BJ (cell line): Measurements from ENCODE around the gene CRADD. TPM values are rescaled to one million over a fixed set of nuclear protein-coding genes. Genes with fewer than 3 reads are reported as not detected.
A peak's percentile ranks its signal among the peaks of the same experiment; 100 is the strongest.

Source experiments
- CTCF ChIA-PET: fragments of 350-600 bp; formaldehyde crosslinking; extraction: SDS; loops from one replicate; lab custom pipeline; 2021; ENCODE audit warnings: antibody characterized with exemption, inconsistent platforms; lab: Yijun Ruan, JAX
- POLR2A ChIA-PET: fragments of 300-600 bp; sonication (Branson Sonifier 250); formaldehyde crosslinking; extraction: SDS; loops from one replicate; lab custom pipeline; 2021; ENCODE audit warnings: antibody characterized with exemption; lab: Charles Lee
- DNase-seq: peaks from one replicate; pipeline ENCODE4 v3.0.0-alpha.2; 2011; ENCODE audit warnings: low read depth
- H3K27me3 ChIP-seq: 2 replicates; pipeline ENCODE4 v1.6.0; 2011; ENCODE audit warnings: low read length; ENCODE audit not compliant: control insufficient read depth, insufficient read depth
- H3K36me3 ChIP-seq: 2 replicates; pipeline ENCODE4 v1.5.1; 2011; ENCODE audit warnings: low read length; ENCODE audit not compliant: control insufficient read depth, insufficient read depth
- H3K4me3 ChIP-seq: 2 replicates; pipeline ENCODE4 v1.5.1; 2011; ENCODE audit warnings: low read depth, mild to moderate bottlenecking, control low read depth, low read length
- polyA minus RNA-seq: library from RNA; depleted of rRNA, polyadenylated mRNA; stranded (reverse); fragments of >200 nt; gene quantifications from 2 replicates; pipeline ENCODE4 v1.2.3, GENCODE V29; 2011; rRNA and poly(A)+ RNA removed
- polyA plus RNA-seq: library from polyadenylated mRNA; depleted of rRNA; stranded (reverse); fragments of >200 nt; gene quantifications from 2 replicates; pipeline ENCODE4 v1.2.3, GENCODE V29; 2011; rRNA removed
- TF ChIP-seq, protein P1 (sequence below): IDR thresholded peaks from 2 replicates; pipeline ENCODE4 v1.5.1; 2011; ENCODE audit warnings: low read depth, mild to moderate bottlenecking, control low read depth, inconsistent platforms, low read length, moderate library complexity; ENCODE audit not compliant: insufficient read depth

CRADD gene
- polyA plus RNA-seq (16.6 and 17.0 TPM in 2 replicates), polyA minus RNA-seq (6.0 and 9.7 TPM in 2 replicates)

GRCh38 chr12:93677195-93678064 lies at the start of gene CRADD:
CRADD (plus strand) TSS chr12:93677375.
- CTCF ChIA-PET, result interaction anchor here (0.5 kb wide), 1 partner anchor 175 kb away, joined by 3 read pairs; no protein-coding TSS in a partner anchor
- Histone ChIP-seq H3K4me3 (peak within 1 kb of the TSS; percentile 55), H3K27me3 (no peaks in the 10 kb centered on the region), H3K36me3 (no peaks in the 10 kb centered on the region)
- peak; percentile 89 for DNase-seq
- TF ChIP-seq, protein P1, sequence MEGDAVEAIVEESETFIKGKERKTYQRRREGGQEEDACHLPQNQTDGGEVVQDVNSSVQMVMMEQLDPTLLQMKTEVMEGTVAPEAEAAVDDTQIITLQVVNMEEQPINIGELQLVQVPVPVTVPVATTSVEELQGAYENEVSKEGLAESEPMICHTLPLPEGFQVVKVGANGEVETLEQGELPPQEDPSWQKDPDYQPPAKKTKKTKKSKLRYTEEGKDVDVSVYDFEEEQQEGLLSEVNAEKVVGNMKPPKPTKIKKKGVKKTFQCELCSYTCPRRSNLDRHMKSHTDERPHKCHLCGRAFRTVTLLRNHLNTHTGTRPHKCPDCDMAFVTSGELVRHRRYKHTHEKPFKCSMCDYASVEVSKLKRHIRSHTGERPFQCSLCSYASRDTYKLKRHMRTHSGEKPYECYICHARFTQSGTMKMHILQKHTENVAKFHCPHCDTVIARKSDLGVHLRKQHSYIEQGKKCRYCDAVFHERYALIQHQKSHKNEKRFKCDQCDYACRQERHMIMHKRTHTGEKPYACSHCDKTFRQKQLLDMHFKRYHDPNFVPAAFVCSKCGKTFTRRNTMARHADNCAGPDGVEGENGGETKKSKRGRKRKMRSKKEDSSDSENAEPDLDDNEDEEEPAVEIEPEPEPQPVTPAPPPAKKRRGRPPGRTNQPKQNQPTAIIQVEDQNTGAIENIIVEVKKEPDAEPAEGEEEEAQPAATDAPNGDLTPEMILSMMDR, result no peak
- POLR2A ChIA-PET, result no interaction called here

DNA sequence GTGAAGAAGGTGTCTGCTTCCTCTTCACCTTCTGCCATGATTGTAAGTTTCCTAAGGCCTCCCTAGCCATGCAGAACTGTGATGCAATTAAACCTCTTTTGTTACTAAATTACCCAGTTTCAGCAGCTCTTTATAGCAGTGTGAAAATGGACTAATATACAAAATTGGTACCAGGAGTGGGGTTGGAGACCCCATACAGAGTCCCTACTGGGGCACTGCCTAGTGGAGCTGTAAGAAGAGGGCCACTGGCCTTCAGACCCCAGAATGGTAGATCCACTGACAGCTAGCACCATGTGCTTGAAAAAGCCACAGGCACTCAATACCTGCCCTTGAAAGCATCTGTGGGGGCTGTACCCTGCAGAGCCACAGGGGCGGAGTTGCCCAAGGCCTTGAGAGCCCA lies 44.8 kb upstream of the CRADD start:
- ChIA-PET CTCF (no interaction called here), POLR2A (no interaction called here)
- TF ChIP-seq, protein P1, result no peak
- Histone ChIP-seq H3K4me3 (no peak overlapping the region), H3K36me3 (no peaks in the 10 kb centered on the region), H3K27me3 (no peaks in the 10 kb centered on the region)
- DNase-seq, result no peak

DNA sequence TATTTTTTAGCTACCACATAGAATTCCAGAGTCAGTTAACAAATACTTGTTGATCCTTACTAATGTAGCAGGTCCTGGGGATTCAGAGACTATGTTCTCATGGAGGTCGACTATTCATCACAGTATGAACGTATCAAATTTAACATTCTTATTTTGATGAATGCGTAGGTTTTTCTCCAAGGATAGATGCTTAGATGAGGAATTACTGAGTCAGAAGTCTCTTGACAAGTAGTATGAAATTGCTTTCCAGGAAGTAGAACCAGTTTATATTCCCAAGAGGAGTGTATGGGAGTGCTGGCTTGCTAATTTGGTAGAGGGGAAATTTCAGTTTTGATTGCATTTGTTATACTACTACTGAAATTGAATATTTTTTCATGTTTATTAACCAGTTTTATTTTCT lies 42.8 kb upstream of the CRADD start:
- Histone ChIP-seq H3K36me3 (no peaks in the 10 kb centered on the region), H3K4me3 (no peak overlapping the region), H3K27me3 (no peaks in the 10 kb centered on the region)
- ChIA-PET CTCF (no interaction called here), POLR2A (no interaction called here)
- no peak for DNase-seq
- TF ChIP-seq, protein P1, result no peak

DNA sequence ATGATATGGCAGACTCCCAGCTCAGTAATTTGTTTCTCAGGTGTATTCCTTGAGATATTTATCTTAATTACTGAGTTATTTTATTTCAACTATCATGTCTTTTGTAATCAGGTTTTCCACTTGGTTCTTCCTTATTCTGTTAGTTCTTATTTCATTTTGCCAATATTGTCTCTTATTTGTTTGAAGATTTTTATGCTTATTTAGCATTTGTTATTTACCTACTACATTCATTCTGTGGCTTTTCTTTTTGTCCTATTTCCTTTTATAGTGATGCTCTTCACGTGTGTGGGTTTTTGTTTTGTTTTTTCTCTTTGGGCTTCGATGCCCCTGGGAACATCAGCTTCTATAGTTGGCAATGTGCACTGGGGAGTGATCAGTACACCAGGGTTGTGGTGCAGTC lies 40.5 kb upstream of the CRADD start:
- no peak for DNase-seq
- POLR2A ChIA-PET, result no interaction called here
- Histone ChIP-seq H3K27me3 (no peaks in the 10 kb centered on the region), H3K4me3 (no peak overlapping the region), H3K36me3 (no peaks in the 10 kb centered on the region)
- TF ChIP-seq, protein P1, result no peak
- CTCF ChIA-PET, result no interaction called here

GRCh38 chr12:93638095-93638494 lies 39.1 kb upstream of the CRADD start:
- TF ChIP-seq, protein P1, result no peak
- Histone ChIP-seq H3K4me3 (no peak overlapping the region), H3K36me3 (no peaks in the 10 kb centered on the region), H3K27me3 (no peaks in the 10 kb centered on the region)
- ChIA-PET POLR2A (interaction anchor here (0.6 kb wide), 1 partner anchor 64 kb away, joined by 11 read pairs; no protein-coding TSS in a partner anchor), CTCF (no interaction called here)
- DNase-seq, result no peak
